ENCODE results near the gene UCK2. TPM values are rescaled to one million over a fixed set of nuclear protein-coding genes. Genes with fewer than 3 reads are reported as not detected.

UCK2 gene
- total RNA-seq, 1 experiment from 2014 or later: 88.4 TPM

GRCh38 chr1:165898837-165899236 is 71.4 kb downstream of the UCK2 start:
- no peaks in the 10 kb centered on the region for H3K27me3 ChIP-seq (ENCODE audit: insufficient read depth, low read length)
- no peak overlapping the region for H3K9ac ChIP-seq (ENCODE audit: low read length)
- no peak overlapping the region for H3K4me3 ChIP-seq (replicated peaks in 1 of 2; ENCODE audit: low read depth in 1 of 2, low read length in 2 of 2)
- no peak for DNase-seq (ENCODE audit: low read depth, low spot score)
- CTCF ChIA-PET: interaction anchor here (0.7 kb wide), 1 partner anchor 73 kb away, joined by 3 read pairs; no protein-coding TSS in a partner anchor
- TF ChIP-seq RAD21 (IDR thresholded peaks at IDR 0.05; ENCODE audit: low read depth) (no peak), SRF (IDR thresholded peaks at IDR 0.05; ENCODE audit: low read depth) (no peak), REST (IDR thresholded peaks at IDR 0.05; ENCODE audit: low read depth) (no peak), JUND (IDR thresholded peaks at IDR 0.05) (no peak), ZNF274 (IDR thresholded peaks at IDR 0.05; ENCODE audit: low read depth, low read length) (no peak), POLR2AphosphoS5 (IDR thresholded peaks at IDR 0.05; ENCODE audit: low read depth, low read length) (no peak), CBX3 (IDR thresholded peaks at IDR 0.05; ENCODE audit: low read depth) (no peak), ELF1 (IDR thresholded peaks at IDR 0.05; ENCODE audit: borderline replicate concordance, low read depth) (no peak), YY1 (IDR thresholded peaks at IDR 0.05; ENCODE audit: extremely low read depth, insufficient replicate concordance, low read depth, low read length) (no peak), MAX (IDR thresholded peaks at IDR 0.05) (no peak), CTCF (IDR thresholded peaks at IDR 0.05 in 2 of 3, conservative IDR thresholded peaks at IDR 0.05 in 1 of 3; ENCODE audit: borderline replicate concordance in 1 of 3, insufficient read depth in 1 of 3, low read depth in 2 of 3, low read length in 2 of 3) (no peak)
- intact Hi-C loops (cut with micrococcal nuclease): no loop called here
- H3K9me2 ChIP-seq (ENCODE audit: insufficient read depth): no peaks in the 10 kb centered on the region
- no peaks in the 10 kb centered on the region for H3K9me3 ChIP-seq (ENCODE audit: control insufficient read depth in 1 of 2, insufficient read depth in 1 of 2, low read depth in 1 of 2, low read length in 2 of 2)
- peaks cover 75% of the 10 kb centered on the region for H3K79me2 ChIP-seq (ENCODE audit: insufficient read depth, low read length)
- POLR2A ChIA-PET: no interaction called here
- RAD21 ChIA-PET (ENCODE audit: low non-redundant PET in 1 of 2, low total read pairs in 2 of 2, uncharacterized antibody in 2 of 2, unreplicated experiment in 2 of 2): no interaction called here
- no peak overlapping the region for H3K4me2 ChIP-seq (ENCODE audit: low read length)
- H3K4me1 ChIP-seq (ENCODE audit: control insufficient read depth in 1 of 2, insufficient read depth in 2 of 2, low read length in 2 of 2): peaks cover 0 to 11% of the 10 kb centered on the region in 2 experiments; a peak in 1 of 4 replicates
- H3K27ac ChIP-seq (ENCODE audit: low read depth, low read length): no peak overlapping the region
- H4K20me1 ChIP-seq (ENCODE audit: insufficient read depth): no peaks in the 10 kb centered on the region
- H2AFZ ChIP-seq (ENCODE audit: low read depth, low read length, poor library complexity, severe bottlenecking): no peak overlapping the region
- BruUV-seq (replicated peaks): no TSS peak
- ATAC-seq: no peak
- H3K36me3 ChIP-seq (ENCODE audit: control insufficient read depth in 1 of 2, insufficient read depth in 2 of 2, low read length in 2 of 2): peaks cover 7 to 39% of the 10 kb centered on the region in 2 experiments; a peak in 3 of 4 replicates

Data from HCT116 (cell line).